ENCODE results near the gene DPH5.

- TF ChIP-seq CTCF (IDR thresholded peaks at IDR 0.05) (no peak), POLR2A (IDR thresholded peaks at IDR 0.05) (no peak)
These were observed 22.5 kb downstream of the DPH5 start for GRCh38 chr1:101003012-101003650.
